GM19463 (cell line): Measurements from ENCODE around the gene FSTL4.
A peak's percentile ranks its signal among the peaks of the same experiment; 100 is the strongest.

ENCODE experiments used
- ATAC-seq: cut with Tn5 transposase; IDR thresholded peaks from one replicate; pipeline ENCODE4 v1.9.1; 2021; ENCODE audit warnings: mild to moderate bottlenecking, moderate library complexity; ENCODE audit not compliant: unreplicated experiment

FSTL4 gene

DNA sequence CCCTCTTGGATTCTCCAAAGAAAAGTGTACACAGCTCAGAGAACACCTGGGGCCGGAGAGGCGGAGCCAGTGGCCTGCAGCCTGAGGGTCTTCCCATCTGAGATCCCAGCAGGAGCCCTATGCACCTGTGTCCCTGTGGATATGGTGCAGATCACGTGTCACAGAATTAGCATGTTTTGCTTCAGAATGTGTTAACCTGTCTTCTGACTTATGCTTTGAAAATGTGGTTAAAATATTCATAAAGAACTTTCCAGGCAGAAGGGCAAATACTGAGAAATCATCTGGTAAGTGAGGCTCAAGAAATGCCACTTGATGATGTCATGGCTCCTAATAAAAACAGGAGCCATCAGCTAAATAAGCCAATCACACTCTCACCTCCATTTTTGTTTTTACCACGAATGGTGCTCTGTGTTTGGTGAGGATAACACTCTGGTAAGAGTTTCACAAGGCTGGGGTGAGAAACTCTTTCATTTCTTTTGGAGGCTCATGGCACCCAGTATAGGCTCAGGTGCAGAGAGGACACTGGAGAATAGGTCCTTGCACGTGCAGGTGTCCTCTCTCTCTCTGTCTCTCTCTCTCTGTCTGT, 279.8 kb downstream of the FSTL4 start:
- no peak for ATAC-seq

- no peak for ATAC-seq
Measured at GRCh38 chr5:133331941-133332340, 280.4 kb downstream of the FSTL4 start.

- no peak for ATAC-seq
Measured at GRCh38 chr5:133330956-133331355, 281.4 kb downstream of the FSTL4 start.

DNA sequence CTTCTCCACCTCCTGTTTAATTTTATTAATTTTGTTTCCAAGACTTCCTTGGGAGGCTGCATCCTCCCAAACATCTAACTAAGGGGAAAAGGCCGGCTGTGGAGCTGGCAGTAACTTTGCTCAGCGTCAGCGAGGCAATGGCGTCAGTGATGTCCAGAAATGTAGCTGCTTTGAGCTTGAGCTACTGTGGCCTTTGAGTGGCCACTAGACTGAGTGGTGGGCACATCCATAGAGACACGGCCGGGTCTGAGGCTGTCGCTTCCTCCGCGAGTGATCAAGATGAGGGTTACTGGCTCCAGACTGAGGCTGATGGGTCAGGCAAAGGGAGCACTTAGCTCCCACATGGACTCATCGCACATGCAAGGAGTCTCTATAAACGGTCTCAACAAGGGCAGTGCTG, 283.5 kb downstream of the FSTL4 start:
- ATAC-seq: no peak

DNA sequence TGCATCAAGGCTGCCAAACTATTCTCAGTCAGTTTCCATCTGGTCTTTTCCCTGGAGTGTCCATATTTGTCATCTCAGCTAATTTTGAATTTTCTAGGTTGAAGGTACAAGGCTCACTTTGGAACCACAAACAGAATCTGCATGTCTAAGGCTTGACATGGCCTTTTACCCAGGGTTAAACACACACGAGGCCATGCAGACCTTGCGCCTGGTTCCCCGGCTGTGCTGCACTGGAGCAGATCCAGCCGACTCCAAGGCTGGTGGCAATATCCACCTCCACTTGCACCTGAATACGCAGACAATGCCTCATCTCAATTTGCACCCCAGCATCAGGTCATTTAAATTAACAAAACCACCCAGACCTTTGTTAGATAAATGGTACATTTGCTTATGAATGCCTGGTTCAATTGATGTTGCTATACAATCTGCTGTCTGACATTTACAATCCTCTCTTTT, 284.4 kb downstream of the FSTL4 start:
- ATAC-seq: no peak

- no peak for ATAC-seq
Measured at GRCh38 chr5:133326361-133326760, 286.0 kb downstream of the FSTL4 start.

DNA sequence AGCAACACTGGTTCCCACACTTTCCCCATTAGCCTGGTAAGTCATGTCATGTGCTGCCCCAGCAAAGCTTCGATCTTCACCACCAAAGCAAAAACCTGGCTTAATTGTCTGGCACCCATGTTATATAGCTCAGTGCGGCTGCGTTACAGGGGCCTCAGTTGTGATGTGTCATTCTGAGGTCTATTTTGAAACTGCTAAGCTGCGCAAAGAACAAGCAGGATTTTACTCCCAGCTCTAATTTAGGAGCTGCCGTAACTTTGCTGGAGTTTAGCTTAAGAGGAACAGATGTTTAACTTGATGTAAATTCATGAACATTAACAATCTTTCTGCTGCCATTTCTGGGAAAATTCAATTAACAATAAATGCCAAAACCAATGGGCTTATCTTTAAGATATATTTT, 286.5 kb downstream of the FSTL4 start:
- no peak for ATAC-seq

DNA sequence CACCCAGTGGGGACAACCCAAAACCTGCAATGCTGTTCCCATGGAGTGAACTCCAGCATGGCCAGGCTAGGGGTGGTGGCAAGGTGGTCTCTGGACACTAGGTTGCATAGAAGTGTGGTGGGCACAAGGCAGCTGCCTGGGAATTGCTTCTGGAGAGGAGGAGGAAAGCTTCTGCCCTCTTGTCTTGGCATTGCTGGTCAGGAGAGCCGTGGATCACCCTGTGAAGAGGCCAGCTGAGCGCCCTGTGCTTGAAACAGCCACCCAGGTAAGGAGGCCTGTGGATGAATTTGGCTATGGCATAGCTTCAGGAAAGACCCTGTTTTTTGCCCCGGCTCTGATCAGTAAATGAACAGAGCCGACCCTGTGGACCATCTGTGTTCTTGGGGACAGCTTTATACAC, 287.4 kb downstream of the FSTL4 start:
- no peak for ATAC-seq

DNA sequence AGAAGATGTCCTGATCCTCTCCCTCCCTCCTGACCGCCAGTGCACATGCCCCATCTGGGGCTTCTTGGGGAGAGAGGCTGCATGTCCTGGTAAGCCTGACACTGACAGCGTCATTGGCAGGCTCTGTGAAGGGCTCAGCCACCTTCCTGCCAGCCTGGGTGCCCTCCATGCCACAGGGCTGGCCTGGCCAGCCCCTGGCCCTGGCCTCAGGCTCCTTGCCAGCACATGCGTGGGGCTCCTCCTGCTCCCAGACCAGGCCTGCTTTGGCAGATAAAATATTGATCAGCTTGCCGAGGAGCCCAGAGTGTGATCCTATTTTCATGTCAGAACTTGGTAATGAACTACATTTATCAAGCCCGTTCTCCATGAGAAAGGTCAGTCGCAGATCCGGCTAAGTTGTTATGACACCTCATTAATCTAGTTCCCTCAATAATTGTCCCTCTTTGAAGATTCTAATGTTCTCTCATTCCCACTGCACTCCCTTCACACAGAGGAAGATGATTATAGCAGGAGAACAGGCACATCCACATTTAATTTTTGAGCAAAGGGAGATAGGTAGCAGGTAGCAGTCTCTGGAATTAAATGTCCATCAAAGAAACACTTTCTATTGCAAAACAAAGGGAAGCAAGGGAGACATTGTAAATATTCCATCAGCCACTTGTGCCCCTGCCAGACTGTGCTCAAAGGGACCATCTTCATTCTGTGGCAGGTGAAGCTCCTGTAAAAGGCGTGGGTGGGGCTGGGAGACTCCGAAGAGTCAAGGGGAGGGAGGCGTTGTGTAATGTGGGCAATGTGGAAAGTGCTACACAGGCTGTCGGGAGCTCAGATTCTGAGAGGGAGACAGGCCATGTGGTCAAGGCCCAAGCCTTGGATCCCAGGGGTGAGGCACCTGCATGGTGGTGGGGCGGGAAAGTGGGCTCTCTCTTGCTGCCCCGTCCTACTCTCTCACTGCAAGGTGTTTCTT, 288.6 kb downstream of the FSTL4 start:
- ATAC-seq: no peak

- ATAC-seq: no peak
Measured at GRCh38 chr5:133322743-133323142, 289.6 kb downstream of the FSTL4 start.

- ATAC-seq: peak; percentile 72
Measured at GRCh38 chr5:133321833-133322420, 290.4 kb downstream of the FSTL4 start.

- ATAC-seq: no peak
Measured at GRCh38 chr5:133321286-133321832, 291.0 kb downstream of the FSTL4 start.

- no peak for ATAC-seq
Measured at GRCh38 chr5:133319905-133320520, 292.3 kb downstream of the FSTL4 start.

DNA sequence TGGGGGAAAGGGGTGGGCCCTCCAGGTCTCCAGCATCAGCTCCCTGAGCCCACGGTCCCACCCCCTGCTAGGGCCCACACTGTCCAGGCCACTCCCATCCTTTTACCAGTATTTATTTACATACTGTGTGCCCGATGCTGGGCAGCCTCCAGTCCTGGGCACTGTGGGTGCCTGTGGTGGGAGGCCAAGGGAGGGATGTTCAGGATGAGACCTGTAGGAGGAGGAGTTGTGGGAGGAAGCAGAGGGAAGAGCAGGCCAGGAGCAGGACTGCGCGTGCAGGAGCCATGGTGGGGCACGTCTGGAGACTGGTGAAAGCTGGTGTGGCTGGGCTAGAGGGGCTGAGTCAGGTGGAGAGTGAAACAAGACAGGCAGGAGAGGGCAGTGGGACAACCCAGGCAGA, 293.1 kb downstream of the FSTL4 start:
- ATAC-seq: no peak

GRCh38 chr5:133317558-133317957, 294.8 kb downstream of the FSTL4 start:
- ATAC-seq: no peak

- no peak for ATAC-seq
Measured at GRCh38 chr5:133316346-133317343, 295.7 kb downstream of the FSTL4 start.

- no peak for ATAC-seq
Measured at GRCh38 chr5:133314086-133314485, 298.3 kb downstream of the FSTL4 start.

DNA sequence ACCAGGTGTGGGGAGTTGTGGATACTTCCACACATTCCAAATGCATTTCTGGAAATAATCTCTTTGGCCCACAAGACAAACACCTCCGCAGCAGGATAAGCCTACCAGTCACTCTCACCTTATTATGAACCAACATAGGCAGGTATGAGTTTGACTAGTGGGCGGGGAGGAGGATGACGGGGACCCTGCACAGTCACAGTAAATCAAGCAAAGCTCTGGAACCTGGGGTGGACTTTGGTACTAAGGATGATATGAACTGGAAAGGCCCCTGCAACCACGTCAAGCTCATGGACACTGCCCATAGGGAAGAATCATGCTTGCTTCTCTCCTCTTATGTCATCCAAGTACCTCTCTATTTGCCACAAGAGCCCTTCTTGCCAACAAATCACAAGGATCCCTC, 301.2 kb downstream of the FSTL4 start:
- no peak for ATAC-seq

DNA sequence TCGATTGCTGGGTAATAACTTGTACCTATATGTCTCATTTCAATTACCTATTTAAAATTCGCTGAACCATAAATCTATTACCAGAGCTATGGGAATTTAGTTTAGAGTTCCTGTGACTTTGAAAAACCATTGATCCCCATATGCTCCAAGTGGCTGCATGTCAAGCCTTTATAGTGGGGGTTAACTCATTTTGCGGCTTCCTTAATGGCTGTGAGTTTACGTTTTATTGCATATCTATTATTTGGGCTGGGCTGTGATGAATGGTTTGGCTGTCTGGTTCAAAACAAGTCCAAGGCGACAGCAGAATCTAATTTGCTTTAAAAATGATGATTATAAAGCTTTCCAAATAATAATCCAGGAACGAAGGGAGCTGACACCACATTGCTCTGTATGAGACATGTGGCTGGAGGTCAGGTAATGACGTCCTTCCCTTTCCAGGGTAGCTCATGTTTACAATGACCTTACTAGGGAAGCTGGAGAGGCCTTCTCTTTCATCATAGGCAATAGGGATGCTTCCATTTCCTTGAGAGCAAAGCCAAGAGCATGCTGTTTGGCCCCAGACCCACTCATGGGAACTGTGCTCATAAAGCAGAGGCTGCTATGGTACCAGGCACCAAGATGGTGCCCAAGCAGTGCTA, 302.2 kb downstream of the FSTL4 start:
- ATAC-seq: no peak
